Stimulated activated naive CD4-positive, alpha-beta T cell (primary cell): ENCODE results near the gene C4orf17.

Source experiments
- DNase-seq, 6 experiments: peaks; one replicate each; lab custom pipeline; 2025; lab: John Stamatoyannopoulos, UW

Gene C4orf17

GRCh38 chr4:99536848-99537247 lies 26.0 kb downstream of the C4orf17 start:
- DNase-seq: no peak

- no peak for DNase-seq
Measured at GRCh38 chr4:99537674-99538073, 26.9 kb downstream of the C4orf17 start.

GRCh38 chr4:99540277-99540939 lies 29.6 kb downstream of the C4orf17 start:
- no peak for DNase-seq

GRCh38 chr4:99552872-99553271 lies 42.1 kb downstream of the C4orf17 start:
- DNase-seq: no peak

GRCh38 chr4:99563310-99564186 lies 52.7 kb downstream of the C4orf17 start, which contains the start of gene TRMT10A:
TSS of gene TRMT10A (minus strand) at chr4:99564039. CDS start at chr4:99559338, 4,701 bp downstream.
- peak; percentile 93 to 99 (median 98) for DNase-seq

DNA sequence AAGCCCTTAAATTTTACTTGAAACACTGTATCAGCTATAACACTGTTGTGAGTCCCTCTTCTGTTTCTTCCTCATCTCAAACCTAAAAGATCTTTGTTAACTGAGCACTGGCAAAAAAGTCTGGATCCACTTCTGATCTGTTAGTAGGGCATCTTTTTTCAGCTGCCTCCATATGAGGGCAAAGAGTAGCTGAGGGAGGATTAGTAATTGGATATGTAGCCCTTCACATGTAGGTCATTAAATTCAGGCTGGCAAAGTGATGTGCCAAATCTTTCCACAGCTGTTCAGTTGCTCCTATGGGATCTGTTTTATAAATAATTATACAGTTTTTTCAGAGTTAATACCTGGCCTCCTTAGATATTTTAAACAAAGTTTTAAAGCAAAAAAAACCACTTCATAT lies 54.1 kb downstream of the C4orf17 start:
- no peak for DNase-seq

DNA sequence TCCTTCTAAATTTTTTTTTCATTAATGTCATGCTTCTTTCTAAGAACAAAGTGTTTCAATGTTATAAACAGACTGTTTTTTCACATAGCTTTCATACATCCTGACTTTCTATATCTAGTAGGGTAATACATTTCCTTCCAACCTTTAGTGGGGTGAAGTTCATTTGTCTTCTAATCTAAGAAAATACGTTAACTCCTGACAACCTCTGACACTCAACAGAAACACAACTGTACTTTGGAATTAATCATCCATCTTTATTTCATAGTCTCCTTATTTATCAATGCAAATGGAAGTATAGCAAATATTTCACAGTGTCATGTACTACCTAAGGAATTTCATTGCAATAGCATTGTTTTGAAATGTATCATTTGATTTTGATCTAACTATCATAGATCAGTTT lies 61.1 kb downstream of the C4orf17 start:
- DNase-seq: no peak

DNA sequence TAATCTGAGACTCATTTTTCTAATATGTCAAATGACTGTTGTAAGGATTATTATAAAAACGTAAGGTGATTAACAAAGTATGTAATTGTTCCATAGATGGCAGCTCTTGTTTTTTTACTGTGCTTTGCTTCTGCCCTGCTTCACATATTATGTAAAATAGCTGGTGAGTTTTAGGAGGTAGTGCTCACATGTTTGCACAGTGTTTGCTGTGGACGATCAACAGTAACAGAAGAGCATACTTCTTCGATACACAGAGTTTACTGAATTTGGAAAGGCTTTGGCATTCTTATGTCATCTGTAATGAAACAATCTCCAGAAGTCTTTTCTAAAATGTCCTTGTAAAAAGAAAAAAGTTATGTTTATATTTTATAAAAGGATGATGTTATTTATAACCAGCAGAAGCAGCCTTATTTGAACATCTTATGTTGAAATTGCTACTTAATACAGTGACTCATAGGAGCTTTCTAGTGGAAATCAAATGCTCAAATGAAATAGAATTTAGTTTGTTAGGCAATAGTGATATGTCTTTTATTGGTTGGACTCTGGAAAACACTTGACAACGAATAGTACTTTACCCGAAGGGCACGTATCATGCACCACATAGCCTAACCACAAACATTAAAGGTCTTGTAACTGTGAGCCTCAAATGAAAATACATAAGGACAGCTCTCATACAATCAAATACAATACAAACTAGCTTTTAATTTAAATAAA lies 61.9 kb downstream of the C4orf17 start:
- no peak for DNase-seq

GRCh38 chr4:99573735-99574368 lies 63.0 kb downstream of the C4orf17 start:
- DNase-seq: no peak

GRCh38 chr4:99574530-99575324 lies 63.9 kb downstream of the C4orf17 start, which contains the start of gene MTTP:
TSS of gene MTTP (plus strand) at chr4:99574824. CDS start at chr4:99574910, 86 bp downstream.
- no peak for DNase-seq

DNA sequence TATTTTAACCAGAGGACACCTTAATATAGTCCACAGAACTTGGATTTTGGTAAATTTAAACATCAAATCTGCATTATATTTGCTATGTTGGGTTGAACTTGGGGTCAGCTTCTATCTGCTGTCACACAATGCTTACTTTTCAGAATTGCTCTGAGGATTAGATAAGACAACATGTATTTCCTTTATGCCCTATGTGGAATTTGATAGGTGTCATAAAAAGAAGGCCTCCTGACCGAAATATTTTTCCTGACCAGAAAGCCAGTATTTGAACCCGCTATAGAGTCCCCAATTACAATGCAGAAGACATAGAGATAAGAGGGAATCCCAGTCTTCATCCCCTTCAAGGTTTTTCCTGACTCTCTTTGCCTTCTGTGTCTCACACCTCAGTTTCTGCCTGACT lies 67.9 kb downstream of the C4orf17 start:
- DNase-seq: no peak

DNA sequence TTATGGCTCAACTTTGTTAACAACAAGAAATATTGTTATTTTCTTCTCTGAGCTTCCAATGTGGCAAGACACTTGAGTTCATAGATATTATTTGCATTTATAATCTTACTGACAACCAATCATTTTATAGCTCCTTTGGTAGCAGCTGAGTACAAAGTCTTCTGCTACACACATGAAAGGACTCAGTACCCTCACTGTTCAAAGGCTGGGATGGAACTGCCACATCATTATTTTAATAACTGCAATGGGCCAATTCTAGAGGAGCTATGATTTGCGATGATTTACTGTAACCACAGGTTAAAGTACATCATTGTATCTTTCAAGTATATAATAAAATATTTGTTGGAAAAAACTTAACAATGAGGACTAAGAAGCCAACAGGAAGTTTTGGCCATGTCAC lies 74.7 kb downstream of the C4orf17 start:
- no peak for DNase-seq

- no peak for DNase-seq
Measured at GRCh38 chr4:99586322-99586721, 75.5 kb downstream of the C4orf17 start.

- DNase-seq: no peak
Measured at GRCh38 chr4:99586797-99587196, 76.0 kb downstream of the C4orf17 start.

DNA sequence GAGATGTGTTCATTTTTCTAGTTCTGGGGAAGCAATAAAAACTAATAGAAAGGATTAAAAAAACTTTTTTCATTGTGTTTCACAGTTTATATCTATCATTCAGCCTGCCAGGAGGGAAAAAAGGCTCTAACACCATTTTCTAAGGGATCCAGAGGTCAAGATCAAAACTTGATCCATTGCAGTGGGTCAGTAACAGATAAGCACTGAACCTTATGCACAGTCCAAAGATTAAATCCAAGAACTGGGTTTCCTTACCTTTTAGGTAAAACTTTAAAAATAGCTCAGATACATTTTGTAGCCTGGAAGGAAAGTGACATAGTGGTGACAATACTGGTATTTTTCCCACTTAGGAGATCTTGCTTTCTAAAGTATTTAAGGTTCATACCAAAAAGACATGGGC lies 76.5 kb downstream of the C4orf17 start:
- no peak for DNase-seq

DNA sequence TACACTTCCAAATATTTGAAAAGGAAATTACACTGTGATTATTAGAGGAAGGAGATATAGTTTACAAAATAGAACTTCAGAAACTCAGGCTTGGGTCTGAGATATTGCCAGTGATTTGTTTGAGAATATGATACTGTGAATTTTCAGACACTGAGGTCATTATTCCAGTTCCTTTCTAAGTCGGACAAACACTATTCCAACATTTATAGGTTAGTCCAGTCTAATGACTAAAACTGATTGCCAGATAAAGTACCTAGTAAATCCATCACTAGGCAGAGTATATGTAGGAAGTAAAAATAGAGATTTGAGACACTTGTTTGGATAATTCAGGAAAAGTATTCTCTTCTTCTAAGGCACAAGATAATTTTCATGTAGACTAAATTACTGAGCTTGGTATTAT lies 77.0 kb downstream of the C4orf17 start:
- DNase-seq: no peak

GRCh38 chr4:99591757-99592156 lies 80.9 kb downstream of the C4orf17 start:
- DNase-seq: no peak
